ENCODE measurements around the gene KIF16B. TPM values are rescaled to one million over a fixed set of nuclear protein-coding genes. Genes with fewer than 3 reads are reported as not detected.

The KIF16B gene
- total and polyA plus RNA-seq, 10 of the 15 experiments (the other 5 are each of a cell fraction or from before 2014, with no cell fraction given), result 0.21 to 5.2 (median 3.0) TPM

GRCh38 chr20:16418616-16419015 lies 154.6 kb downstream of the KIF16B start:
- no TSS peak for BruUV-seq (replicated peaks)
- POLR2A ChIA-PET, result no interaction called here
- TF ChIP-seq KDM1A (IDR thresholded peaks at IDR 0.05; ENCODE audit: borderline replicate concordance) (no peak), MEF2B (IDR thresholded peaks at IDR 0.05; ENCODE audit: partially characterized antibody, poor library complexity, severe bottlenecking) (no peak), ATF7 (IDR thresholded peaks at IDR 0.05; ENCODE audit: low read depth) (no peak), MLLT1 (IDR thresholded peaks at IDR 0.05) (no peak), STAT1 (conservative IDR thresholded peaks at IDR 0.05) (no peak), ZSCAN29 (IDR thresholded peaks at IDR 0.05) (no peak), PBX3 (IDR thresholded peaks at IDR 0.05; ENCODE audit: insufficient replicate concordance, low read depth, low read length) (no peak), BCLAF1 (IDR thresholded peaks at IDR 0.05) (no peak), SMAD5 (IDR thresholded peaks at IDR 0.05; ENCODE audit: low read depth) (no peak), MAX (IDR thresholded peaks at IDR 0.05; ENCODE audit: low read depth, low read length) (no peak), KAT2A (conservative IDR thresholded peaks at IDR 0.05; ENCODE audit: control insufficient read depth, low read depth, low read length) (no peak), ZBTB40 (IDR thresholded peaks at IDR 0.05; ENCODE audit: borderline replicate concordance) (no peak), FOXM1 (IDR thresholded peaks at IDR 0.05; ENCODE audit: low read depth, low read length) (no peak), ETV6 (conservative IDR thresholded peaks at IDR 0.05 in 1 of 2, IDR thresholded peaks at IDR 0.05 in 1 of 2; ENCODE audit: borderline replicate concordance in 1 of 2, low read depth in 1 of 2) (no peak), PAX5 (IDR thresholded peaks at IDR 0.05; ENCODE audit: borderline replicate concordance, low read depth, low read length) (no peak)

More at GRCh38 chr20:16418616-16419015, 154.6 kb downstream of the KIF16B start:
- no peak overlapping the region for H3K9ac ChIP-seq (ENCODE audit: control insufficient read depth, insufficient read depth, low read length)
- no peak for DNase-seq (ENCODE audit: low read depth, low spot score)
- ChIA-PET RAD21 (ENCODE audit: unreplicated experiment) (no interaction called here), SMC1A (ENCODE audit: uncharacterized antibody, unreplicated experiment) (no interaction called here), CTCF (no interaction called here)
- H3K4me3 ChIP-seq, result no peak overlapping the region
- no peaks in the 10 kb centered on the region for H3K27me3 ChIP-seq (replicated peaks in 1 of 2; ENCODE audit: control insufficient read depth in 2 of 2, insufficient read depth in 2 of 2, low read length in 1 of 2)
- no peaks in the 10 kb centered on the region for H3K36me3 ChIP-seq (ENCODE audit: control insufficient read depth in 2 of 2, insufficient read depth in 2 of 2, low read length in 1 of 2)
- no peak overlapping the region for H3K4me2 ChIP-seq (ENCODE audit: control insufficient read depth, insufficient read depth)
- no peaks in the 10 kb centered on the region for H4K20me1 ChIP-seq (ENCODE audit: control insufficient read depth, insufficient read depth)
- WGBS (ENCODE audit: insufficient coverage, insufficient replicate concordance, low lambda C conversion rate, missing lambda C conversion rate), result 29% methylated on average over 1 of the region's 1 CpG
- no peaks in the 10 kb centered on the region for H3K4me1 ChIP-seq (ENCODE audit: control insufficient read depth, insufficient read depth, low read length)
- H3K9me3 ChIP-seq (replicated peaks; ENCODE audit: control insufficient read depth, insufficient read depth, low read length), result no peaks in the 10 kb centered on the region
- H3K27ac ChIP-seq (ENCODE audit: control insufficient read depth, insufficient read depth), result no peak overlapping the region
- in situ Hi-C loops (cut with MboI), result no loop called here
- H3K79me2 ChIP-seq (ENCODE audit: control insufficient read depth, insufficient read depth, low read length), result no peaks in the 10 kb centered on the region
- intact Hi-C loops (cut with micrococcal nuclease; ENCODE audit: unreplicated experiment), result no loop called here
- ATAC-seq, result no peak
- no peak overlapping the region for H2AFZ ChIP-seq (ENCODE audit: control insufficient read depth, low read depth, low read length)
- no peak for FAIRE-seq

Data from GM12878 (cell line).